OCI-LY7 (cell line): ENCODE measurements around the gene TCF25. TPM values are rescaled to one million over a fixed set of nuclear protein-coding genes. Genes with fewer than 3 reads are reported as not detected.
"Not testable (repeated sequence)": the region's sequence is repeated elsewhere in the genome, so short reads cannot be mapped to it uniquely, and the experiment has no call there.

Source experiments
- BruUV-seq: library from RNA; stranded (reverse); fragments of 400-500 nt; replicated peaks from 2 replicates; lab custom pipeline; 2021; lab: Mats Ljungman, UMichigan
- CTCF ChIA-PET: fragments of 300-600 bp; sonication (Branson Sonifier 250); formaldehyde crosslinking; loops from one replicate; lab custom pipeline; 2022; ENCODE audit warnings: antibody characterized with exemption; ENCODE audit not compliant: unreplicated experiment; lab: Charles Lee
- POLR2A ChIA-PET: fragments of 300-600 bp; sonication (Branson Sonifier 250); formaldehyde crosslinking; loops from one replicate; lab custom pipeline; 2022; ENCODE audit warnings: antibody characterized with exemption; lab: Charles Lee
- DNase-seq: peaks from one replicate; pipeline ENCODE4 v3.0.0-alpha.2; 2015; ENCODE audit warnings: low spot score
- H2AFZ ChIP-seq: fragments of 200-600 bp; sonication (generic), shearing (Covaris generic); 2 replicates; pipeline ENCODE4 v1.6.1; 2014; ENCODE audit warnings: mild to moderate bottlenecking, antibody characterized with exemption, low read length, moderate library complexity
- H3K27ac ChIP-seq: fragments of 200-600 bp; sonication (generic); 2 replicates; pipeline ENCODE4 v1.5.1; 2014; ENCODE audit warnings: mixed run types, low read depth, mild to moderate bottlenecking, moderate library complexity, low read length, inconsistent platforms; ENCODE audit not compliant: poor library complexity, severe bottlenecking
- H3K36me3 ChIP-seq: fragments of 200-600 bp; sonication (generic); 2 replicates; pipeline ENCODE4 v1.6.1; 2014; ENCODE audit warnings: mild to moderate bottlenecking, antibody characterized with exemption, low read length, moderate library complexity, mixed read lengths; ENCODE audit not compliant: insufficient read depth
- H3K4me1 ChIP-seq: fragments of 200-600 bp; sonication (generic); 2 replicates; pipeline ENCODE4 v1.5.1; 2014; ENCODE audit warnings: mild to moderate bottlenecking, low read length; ENCODE audit not compliant: insufficient read depth, poor library complexity, severe bottlenecking
- H3K4me2 ChIP-seq: fragments of 200-600 bp; sonication (generic); 2 replicates; pipeline ENCODE4 v1.6.1; 2014; ENCODE audit warnings: mild to moderate bottlenecking, low read length
- H3K4me3 ChIP-seq: fragments of 200-600 bp; sonication (generic); 2 replicates; pipeline ENCODE4 v1.5.1; 2014; ENCODE audit warnings: mild to moderate bottlenecking, low read depth, low read length; ENCODE audit not compliant: poor library complexity, severe bottlenecking
- H3K79me2 ChIP-seq: fragments of 200-600 bp; sonication (generic); 2 replicates; pipeline ENCODE4 v1.6.1; 2016; ENCODE audit warnings: low read depth, mild to moderate bottlenecking, low read length, moderate library complexity, mixed read lengths; ENCODE audit not compliant: insufficient read depth
- H3K9me2 ChIP-seq: fragments of 200-600 bp; sonication (generic); 2 replicates; pipeline ENCODE4 v1.6.1; 2016; ENCODE audit warnings: mild to moderate bottlenecking, low read length, mixed read lengths; ENCODE audit not compliant: insufficient read depth
- H3K9me3 ChIP-seq: fragments of 200-600 bp; sonication (generic); 2 replicates; pipeline ENCODE4 v1.6.1; 2014; ENCODE audit warnings: mild to moderate bottlenecking, mixed run types, low read length, mixed read lengths
- H4K20me1 ChIP-seq: fragments of 200-600 bp; sonication (generic); 2 replicates; pipeline ENCODE4 v1.6.1; 2014; ENCODE audit warnings: mild to moderate bottlenecking, antibody characterized with exemption, low read length, moderate library complexity, mixed read lengths; ENCODE audit not compliant: insufficient read depth
- CTCF ChIP-seq: fragments of 200-600 bp; sonication (generic); conservative IDR thresholded peaks from 2 replicates; pipeline ENCODE4 v1.5.1; 2014; ENCODE audit warnings: mild to moderate bottlenecking, antibody characterized with exemption, low read length, moderate library complexity, mixed read lengths
- EZH2phosphoT487 ChIP-seq: fragments of 200-600 bp; sonication (generic); IDR thresholded peaks from 2 replicates; pipeline ENCODE4 v1.6.1; 2018; ENCODE audit warnings: low read depth, borderline replicate concordance, mild to moderate bottlenecking, mixed run types, antibody characterized with exemption, low read length, moderate library complexity, mixed read lengths
- intact Hi-C: fragments of 100-400 bp; cut with micrococcal nuclease; formaldehyde crosslinking; loops from one replicate; pipeline ENCODE4 v1.10.0; 2022; ENCODE audit not compliant: unreplicated experiment
- total RNA-seq, 2 experiments: library from RNA; depleted of rRNA in 1 of 2; stranded (reverse); fragments of >200 nt in 1 of 2; shearing (Covaris generic) in 1 of 2; gene quantifications; 2 replicates each; pipeline ENCODE4 v1.2.3, GENCODE V29; 2014 to 2022

The TCF25 gene
- total RNA-seq, 2 experiments from 2014 or later = 141 to 255 TPM

GRCh38 chr16:89831810-89832328, 41.5 kb upstream of the TCF25 start:
- Histone ChIP-seq H3K27ac (no peak overlapping the region), H3K4me3 (no peak overlapping the region), H3K36me3 (no peaks in the 10 kb centered on the region; the same call in 1 of the 2 replicates), H4K20me1 (no peaks in the 10 kb centered on the region), H3K9me2 (no peaks in the 10 kb centered on the region), H3K4me2 (no peak overlapping the region), H3K79me2 (no peaks in the 10 kb centered on the region), H3K4me1 (peaks cover 2% of the 10 kb centered on the region), H3K9me3 (no peaks in the 10 kb centered on the region), H2AFZ (no peak overlapping the region)
- no peak for DNase-seq
- intact Hi-C loops = no loop called here
- POLR2A ChIA-PET = no interaction called here
- TF ChIP-seq EZH2phosphoT487 (no peak), CTCF (no peak)
- CTCF ChIA-PET = no interaction called here
- no TSS peak for BruUV-seq

- H3K4me1 ChIP-seq = peaks cover 21% of the 10 kb centered on the region
- H3K27ac ChIP-seq, intact Hi-C loops, H4K20me1 ChIP-seq, H3K9me3 ChIP-seq, CTCF ChIA-PET, BruUV-seq, H3K79me2 ChIP-seq, H2AFZ ChIP-seq, H3K36me3 ChIP-seq, H3K4me2 ChIP-seq, DNase-seq, H3K9me2 ChIP-seq, POLR2A ChIA-PET, H3K4me3 ChIP-seq: not testable (repeated sequence)
Measured at GRCh38 chr16:89833664-89834363, 39.6 kb upstream of the TCF25 start.

- CTCF ChIA-PET, H3K79me2 ChIP-seq, H3K36me3 ChIP-seq, H3K9me3 ChIP-seq, POLR2A ChIA-PET, H3K4me2 ChIP-seq, DNase-seq, H3K9me2 ChIP-seq, H3K27ac ChIP-seq, H2AFZ ChIP-seq, H3K4me3 ChIP-seq, intact Hi-C loops, H4K20me1 ChIP-seq, BruUV-seq: not testable (repeated sequence)
- H3K4me1 ChIP-seq = peaks cover 32% of the 10 kb centered on the region
Measured at GRCh38 chr16:89834813-89835363, 38.5 kb upstream of the TCF25 start.

- DNase-seq, H3K4me3 ChIP-seq, H3K9me3 ChIP-seq, H3K4me2 ChIP-seq, intact Hi-C loops, H3K27ac ChIP-seq, H3K36me3 ChIP-seq, H2AFZ ChIP-seq, BruUV-seq, CTCF ChIA-PET, H4K20me1 ChIP-seq, H3K79me2 ChIP-seq, H3K9me2 ChIP-seq: not testable (repeated sequence)
- POLR2A ChIA-PET = interaction anchor here (1.1 to 1.5 kb wide), 3 partner anchors 20 to 137 kb away, joined by 4 to 6 read pairs (median 4); partner anchors contain the start of gene FANCA
- H3K4me1 ChIP-seq = peaks cover 41% of the 10 kb centered on the region
Measured at GRCh38 chr16:89836484-89836883, 36.9 kb upstream of the TCF25 start.
